ENCODE data around the gene GLIS1. TPM values are rescaled to one million over a fixed set of nuclear protein-coding genes. Genes with fewer than 3 reads are reported as not detected.

GLIS1 gene
- total and polyA plus RNA-seq, 12 donors = 0.06 to 0.10 (median 0.09) TPM; not detected in 7

DNA sequence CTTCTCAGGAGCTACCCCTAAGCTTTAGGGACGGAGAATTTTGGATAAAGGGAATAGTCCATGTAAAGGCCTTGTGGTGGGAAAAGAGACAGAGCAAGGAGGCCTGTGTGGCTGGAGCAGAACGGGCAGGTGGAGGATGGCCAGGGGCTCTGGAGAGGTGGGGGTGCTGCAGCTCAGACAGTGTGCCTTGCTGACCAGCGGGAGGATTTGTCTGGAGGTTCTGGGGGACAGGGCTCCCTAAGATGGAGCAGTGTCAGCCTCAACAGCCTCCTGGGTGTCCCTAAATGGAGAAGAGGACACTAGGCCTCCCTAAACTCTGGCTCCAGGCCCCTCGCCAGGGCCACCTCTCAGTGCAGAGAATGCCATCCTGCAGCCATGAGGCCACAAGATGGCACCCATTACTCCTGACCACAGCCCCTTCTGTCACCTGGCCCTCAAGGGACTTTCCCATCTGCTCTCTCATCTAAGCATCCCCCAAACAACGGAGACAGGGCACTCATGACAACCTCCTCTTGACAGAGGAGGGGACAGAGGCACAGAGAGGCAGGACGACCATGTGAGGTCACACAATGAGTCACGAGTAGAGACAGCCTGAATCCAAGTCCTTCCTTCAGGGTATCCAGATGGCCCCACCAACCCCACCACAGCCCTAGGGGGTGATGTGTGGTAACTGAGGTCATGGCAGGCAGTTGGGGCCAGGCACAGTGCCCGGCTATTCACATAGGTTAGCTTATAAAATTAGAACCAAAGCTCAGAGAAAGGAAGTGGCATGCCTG, 185.0 kb downstream of the GLIS1 start:
- intact Hi-C loops (cut with DNase I) = no loop called here

DNA sequence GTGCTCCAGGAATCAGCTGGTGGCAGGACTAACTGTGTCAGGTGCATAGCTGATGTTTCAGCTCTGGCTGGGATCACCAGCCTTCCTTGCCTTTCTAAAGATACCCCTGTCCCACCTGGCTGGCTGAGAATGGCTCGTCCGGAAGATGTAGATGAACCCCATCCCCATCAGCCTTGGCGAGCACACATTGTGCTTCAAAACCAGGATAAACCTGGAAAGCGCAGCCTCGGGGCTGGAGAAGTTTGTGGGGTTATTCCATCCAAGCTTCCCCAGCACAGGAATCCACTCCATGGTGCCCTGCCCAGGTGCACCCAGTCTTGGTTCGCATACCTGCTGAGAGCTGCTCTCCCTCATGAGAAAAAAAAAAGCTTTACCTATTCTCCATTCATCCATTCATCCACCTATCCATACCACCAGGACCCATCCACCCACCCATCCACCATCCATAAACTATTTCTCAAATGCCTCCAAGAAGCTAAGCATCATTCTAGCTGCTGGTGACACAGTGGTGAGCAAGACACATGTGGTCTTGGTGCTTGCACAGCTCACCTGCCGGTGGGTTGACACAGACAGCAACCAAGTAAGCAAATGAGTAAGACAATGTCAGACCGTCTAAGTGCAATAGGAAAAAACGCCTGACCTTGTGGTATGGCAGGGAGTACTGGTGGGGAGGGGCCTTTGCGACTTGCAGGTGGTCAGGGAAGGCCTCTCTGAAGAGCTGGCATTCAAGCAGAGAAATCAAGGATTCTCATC, 185.8 kb downstream of the GLIS1 start:
- H3K4me1 ChIP-seq = peaks cover 0 to 7% (median 0%) of the 10 kb centered on the region in 9 donors
- TF ChIP-seq, protein P1, sequence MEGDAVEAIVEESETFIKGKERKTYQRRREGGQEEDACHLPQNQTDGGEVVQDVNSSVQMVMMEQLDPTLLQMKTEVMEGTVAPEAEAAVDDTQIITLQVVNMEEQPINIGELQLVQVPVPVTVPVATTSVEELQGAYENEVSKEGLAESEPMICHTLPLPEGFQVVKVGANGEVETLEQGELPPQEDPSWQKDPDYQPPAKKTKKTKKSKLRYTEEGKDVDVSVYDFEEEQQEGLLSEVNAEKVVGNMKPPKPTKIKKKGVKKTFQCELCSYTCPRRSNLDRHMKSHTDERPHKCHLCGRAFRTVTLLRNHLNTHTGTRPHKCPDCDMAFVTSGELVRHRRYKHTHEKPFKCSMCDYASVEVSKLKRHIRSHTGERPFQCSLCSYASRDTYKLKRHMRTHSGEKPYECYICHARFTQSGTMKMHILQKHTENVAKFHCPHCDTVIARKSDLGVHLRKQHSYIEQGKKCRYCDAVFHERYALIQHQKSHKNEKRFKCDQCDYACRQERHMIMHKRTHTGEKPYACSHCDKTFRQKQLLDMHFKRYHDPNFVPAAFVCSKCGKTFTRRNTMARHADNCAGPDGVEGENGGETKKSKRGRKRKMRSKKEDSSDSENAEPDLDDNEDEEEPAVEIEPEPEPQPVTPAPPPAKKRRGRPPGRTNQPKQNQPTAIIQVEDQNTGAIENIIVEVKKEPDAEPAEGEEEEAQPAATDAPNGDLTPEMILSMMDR (IDR thresholded peaks at IDR 0.05) = no peak
- DNase-seq = no peak
- WGBS, 2 donors = 85 to 87% methylated on average over 10 of the region's 10 CpGs
- intact Hi-C loops (cut with DNase I) = no loop called here
- no peak overlapping the region for H3K4me3 ChIP-seq
- ATAC-seq = no peak
- H3K36me3 ChIP-seq = no peaks in the 10 kb centered on the region
- no peak overlapping the region for H3K27ac ChIP-seq
- peaks cover 0 to 3% (median 0%) of the 10 kb centered on the region in 7 donors for H3K27me3 ChIP-seq
- H3K9me3 ChIP-seq = no peaks in the 10 kb centered on the region

More for the DNA sequence above, 185.0 kb downstream of the GLIS1 start:
- H3K9me3 ChIP-seq = no peaks in the 10 kb centered on the region
- H3K27me3 ChIP-seq = peaks cover 0 to 3% (median 0%) of the 10 kb centered on the region in 7 donors
- WGBS, 2 donors = 80 to 85% methylated on average over 8 of the region's 8 CpGs
- TF ChIP-seq, protein P1 (IDR thresholded peaks at IDR 0.05) = no peak
- DNase-seq = no peak
- H3K4me1 ChIP-seq = peaks cover 0 to 7% (median 0%) of the 10 kb centered on the region in 9 donors
- no peaks in the 10 kb centered on the region for H3K36me3 ChIP-seq
- H3K4me3 ChIP-seq = no peak overlapping the region
- H3K27ac ChIP-seq = no peak overlapping the region
- ATAC-seq = peak in 1 of 8 donors; percentile 20

DNA sequence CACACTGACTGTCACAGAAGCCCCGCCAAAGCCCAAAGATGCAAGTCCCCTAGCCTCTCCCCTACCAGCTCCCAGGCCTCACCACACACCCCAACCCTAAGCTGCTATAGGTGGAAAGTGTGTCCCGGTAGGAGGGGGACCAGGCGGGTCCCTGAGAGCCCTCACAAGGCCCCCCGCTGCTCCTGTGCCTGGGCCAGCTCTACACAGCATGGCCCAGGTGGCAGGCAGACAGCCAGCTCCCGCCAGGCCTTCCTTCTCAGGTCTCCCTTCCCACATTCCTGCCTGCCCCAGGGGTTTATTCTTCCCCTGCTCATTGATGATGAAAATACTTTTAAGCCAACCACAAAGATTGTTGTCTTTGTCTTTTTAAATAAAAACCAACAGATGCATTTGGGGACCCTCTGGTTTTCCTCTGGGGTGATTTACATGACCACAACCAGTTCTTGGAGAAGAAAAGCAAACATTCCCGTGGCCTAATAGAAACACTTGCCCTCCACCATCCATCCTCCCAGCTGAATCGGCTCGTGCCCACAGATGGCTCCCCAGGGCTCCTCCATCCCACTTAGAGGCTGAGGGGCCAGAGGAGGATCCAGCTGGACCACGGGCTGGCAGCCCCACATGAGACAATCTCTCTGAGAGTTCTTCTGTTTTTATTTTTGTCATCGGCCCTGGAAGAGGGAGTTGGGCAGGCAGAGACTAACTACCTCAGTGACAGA, 186.7 kb downstream of the GLIS1 start:
- 69 to 70% methylated on average over 10 of the region's 10 CpGs for WGBS, 2 donors
- intact Hi-C loops (cut with DNase I) = no loop called here

More for the DNA sequence above, 186.7 kb downstream of the GLIS1 start:
- ATAC-seq (no peak), DNase-seq (no peak)
- peaks cover 0 to 4% (median under 1%) of the 10 kb centered on the region in 7 donors for H3K27me3 ChIP-seq
- H3K9me3 ChIP-seq = no peaks in the 10 kb centered on the region
- no peak overlapping the region for H3K4me3 ChIP-seq
- no peak overlapping the region for H3K27ac ChIP-seq
- TF ChIP-seq, protein P1 (IDR thresholded peaks at IDR 0.05) = no peak
- H3K36me3 ChIP-seq = no peaks in the 10 kb centered on the region
- H3K4me1 ChIP-seq = peaks cover 0 to 7% (median 0%) of the 10 kb centered on the region in 9 donors
